Dedifferentiated amniotic fluid mesenchymal stem cell (primary cell): ENCODE results near the gene CCNE1.
"Not testable (repeated sequence)": the region's sequence is repeated elsewhere in the genome, so short reads cannot be mapped to it uniquely, and the experiment has no call there.

Experiments used
- DNase-seq: peaks from one replicate; pipeline ENCODE4 v3.0.0-alpha.2; 2016; ENCODE audit errors: extremely low spot score

Gene CCNE1

DNA sequence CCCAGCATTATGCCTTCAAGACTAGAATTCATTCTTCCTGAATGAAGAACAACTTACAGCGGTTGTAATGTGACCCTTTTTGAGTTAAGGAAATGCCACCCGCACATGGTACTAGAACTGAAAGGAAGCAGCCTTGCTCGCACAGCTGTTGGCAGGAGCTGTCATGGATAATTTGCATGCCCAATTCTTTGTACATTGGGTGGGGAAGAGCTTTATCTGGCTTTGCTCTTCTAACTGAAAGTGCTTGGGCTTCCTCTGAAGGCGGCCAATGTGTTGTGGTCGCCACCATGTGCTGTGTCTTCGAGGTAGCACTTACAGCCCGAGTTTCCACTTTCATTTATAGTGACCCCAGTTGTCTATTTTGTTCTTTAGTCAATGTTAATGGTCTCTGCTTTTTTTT lies 3.4 kb downstream of the CCNE1 start:
- no peak for DNase-seq

DNA sequence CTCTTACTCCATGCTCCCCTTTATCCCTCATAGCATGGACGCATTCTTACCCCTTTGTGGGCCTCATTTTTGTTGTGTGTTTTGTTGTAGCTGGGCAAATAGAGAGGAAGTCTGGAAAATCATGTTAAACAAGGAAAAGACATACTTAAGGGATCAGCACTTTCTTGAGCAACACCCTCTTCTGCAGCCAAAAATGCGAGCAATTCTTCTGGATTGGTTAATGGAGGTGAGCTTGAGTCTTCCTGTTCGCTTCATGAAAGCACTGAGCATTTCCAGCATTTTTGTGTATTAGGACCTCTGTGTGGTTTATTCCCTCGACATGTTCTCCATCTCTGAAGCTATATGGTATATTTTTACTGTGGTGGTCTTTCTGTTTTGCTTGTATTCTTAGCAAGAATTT lies 5.5 kb downstream of the CCNE1 start:
- no peak for DNase-seq

DNA sequence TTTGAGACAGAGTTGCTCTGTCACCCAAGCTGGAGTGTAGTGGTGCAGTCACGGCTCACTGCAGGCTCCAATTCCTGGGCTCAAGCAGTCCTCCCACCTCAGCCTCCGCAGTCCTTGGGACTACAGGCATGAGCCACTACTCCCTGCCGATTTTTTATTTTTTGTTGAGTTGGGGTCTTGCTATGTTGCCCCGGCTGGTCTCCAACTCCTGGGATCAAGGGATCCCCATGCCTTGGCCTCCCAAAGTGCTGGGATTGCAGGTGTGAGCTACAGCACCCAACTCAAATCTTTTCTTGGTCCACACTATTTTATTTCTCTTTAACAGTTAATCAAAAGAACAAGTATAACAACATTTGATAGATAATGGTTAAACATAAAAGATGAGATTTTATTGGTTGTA lies 7.5 kb downstream of the CCNE1 start:
- DNase-seq = no peak

DNA sequence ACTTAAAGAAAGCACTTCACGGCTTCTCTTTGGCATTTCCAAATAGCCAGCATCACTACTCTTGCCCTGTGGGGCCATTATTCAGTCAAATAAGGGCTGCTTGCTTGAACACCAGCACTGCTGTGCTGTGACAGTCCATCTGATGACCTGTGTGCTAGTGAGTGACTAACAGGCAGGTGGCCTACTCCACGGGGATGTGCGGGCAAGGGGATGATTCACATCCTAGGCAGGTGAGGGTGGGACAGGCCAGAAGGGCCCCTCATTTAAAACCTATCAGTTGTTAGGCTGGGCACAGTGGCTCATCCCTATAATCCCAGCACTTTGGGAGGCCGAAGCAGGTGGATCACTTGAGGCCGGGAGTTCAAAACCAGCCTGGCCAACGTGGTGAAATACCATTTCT lies 8.2 kb downstream of the CCNE1 start:
- DNase-seq = no peak

DNA sequence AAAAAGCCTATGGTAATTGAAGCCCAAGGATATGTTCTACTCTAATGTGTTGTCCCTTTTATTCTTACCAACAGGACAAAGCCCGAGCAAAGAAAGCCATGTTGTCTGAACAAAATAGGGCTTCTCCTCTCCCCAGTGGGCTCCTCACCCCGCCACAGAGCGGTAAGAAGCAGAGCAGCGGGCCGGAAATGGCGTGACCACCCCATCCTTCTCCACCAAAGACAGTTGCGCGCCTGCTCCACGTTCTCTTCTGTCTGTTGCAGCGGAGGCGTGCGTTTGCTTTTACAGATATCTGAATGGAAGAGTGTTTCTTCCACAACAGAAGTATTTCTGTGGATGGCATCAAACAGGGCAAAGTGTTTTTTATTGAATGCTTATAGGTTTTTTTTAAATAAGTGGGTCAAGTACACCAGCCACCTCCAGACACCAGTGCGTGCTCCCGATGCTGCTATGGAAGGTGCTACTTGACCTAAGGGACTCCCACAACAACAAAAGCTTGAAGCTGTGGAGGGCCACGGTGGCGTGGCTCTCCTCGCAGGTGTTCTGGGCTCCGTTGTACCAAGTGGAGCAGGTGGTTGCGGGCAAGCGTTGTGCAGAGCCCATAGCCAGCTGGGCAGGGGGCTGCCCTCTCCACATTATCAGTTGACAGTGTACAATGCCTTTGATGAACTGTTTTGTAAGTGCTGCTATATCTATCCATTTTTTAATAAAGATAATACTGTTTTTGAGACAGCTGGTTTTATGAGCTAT lies 12.0 kb downstream of the CCNE1 start:
- no peak for DNase-seq

DNA sequence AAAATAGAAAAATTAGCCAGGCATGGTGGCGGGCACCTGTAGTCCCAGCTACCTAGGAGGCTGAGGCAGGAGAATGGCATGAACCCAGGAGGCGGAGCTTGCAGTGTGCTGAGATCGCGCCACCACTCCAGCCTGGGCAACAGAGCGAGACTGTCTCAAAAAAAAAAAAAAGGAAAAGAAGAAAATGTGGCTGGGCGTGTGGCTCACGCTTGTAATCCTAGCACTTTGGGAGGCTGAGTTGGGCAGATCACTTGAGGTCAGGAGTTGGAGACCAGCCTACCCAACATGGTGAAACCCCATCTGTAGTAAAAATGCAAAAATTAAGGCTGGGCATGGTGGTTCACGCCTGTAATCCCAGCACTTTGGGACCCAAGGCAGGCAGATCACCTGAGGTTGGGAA lies 13.5 kb downstream of the CCNE1 start:
- not testable (repeated sequence) for DNase-seq

DNA sequence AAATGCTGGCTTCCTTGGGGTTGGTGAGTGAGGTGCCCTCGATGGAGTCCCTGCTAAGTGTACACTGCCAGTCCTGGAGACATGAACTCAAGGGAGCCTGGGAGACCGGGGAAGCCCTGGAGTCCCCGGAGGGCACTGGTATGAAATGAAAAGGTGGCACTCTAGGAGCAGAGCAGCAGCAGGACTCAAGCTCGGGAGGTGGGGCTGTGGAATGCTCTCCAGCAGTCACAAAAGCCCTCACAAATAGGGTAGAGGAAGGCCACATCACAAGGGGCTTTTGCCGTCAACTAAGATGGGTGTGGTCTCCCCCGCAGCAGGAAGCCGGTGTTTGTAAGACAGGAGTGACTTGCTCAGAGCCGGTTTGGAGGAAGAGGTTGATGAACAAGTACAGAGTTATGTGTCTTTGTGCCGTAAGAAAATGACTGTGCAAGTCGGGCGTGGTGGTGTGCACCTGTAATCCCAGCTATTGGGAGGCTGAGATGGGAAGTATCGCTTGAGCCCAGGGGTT lies 19.3 kb downstream of the CCNE1 start:
- no peak for DNase-seq

DNA sequence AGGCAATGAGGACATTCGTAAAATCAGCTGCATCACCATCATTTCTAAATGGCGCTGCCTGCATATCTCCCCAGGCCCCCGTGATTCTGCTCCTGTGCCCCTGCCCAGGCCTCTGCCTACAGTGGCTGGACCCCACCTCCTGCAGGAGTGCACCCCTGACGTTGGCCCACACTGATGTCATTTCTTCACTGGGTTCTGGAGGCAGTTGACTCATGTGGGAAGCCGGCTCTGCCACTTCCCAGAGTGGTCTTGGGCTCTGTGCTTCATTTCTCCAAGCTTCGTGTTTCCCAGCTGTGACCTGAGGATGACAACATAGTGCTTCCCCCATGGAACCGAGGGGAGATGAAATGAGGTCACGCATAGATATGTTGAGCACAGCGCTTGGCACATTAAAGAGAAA lies 19.9 kb downstream of the CCNE1 start:
- no peak for DNase-seq

DNA sequence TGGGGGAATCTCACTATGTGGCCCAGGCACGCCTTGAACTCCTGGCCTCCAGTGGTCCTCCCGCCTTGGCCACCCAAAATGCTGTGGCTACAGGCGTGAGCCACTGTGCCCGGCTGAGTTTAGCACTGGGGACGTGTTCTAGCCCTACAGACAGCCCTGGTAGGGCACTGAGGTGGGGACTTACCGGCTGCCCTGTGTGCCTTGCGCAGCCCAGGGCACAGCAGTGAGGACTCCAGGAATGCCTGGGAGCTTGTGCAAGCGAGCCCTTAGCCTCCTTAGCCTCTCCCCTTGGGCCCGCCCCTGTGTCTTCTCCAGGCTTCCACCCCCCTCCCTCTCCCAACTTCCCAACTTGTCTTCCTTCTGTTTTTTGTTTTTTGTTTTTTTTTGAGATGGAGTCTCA lies 21.0 kb downstream of the CCNE1 start:
- no peak for DNase-seq

DNA sequence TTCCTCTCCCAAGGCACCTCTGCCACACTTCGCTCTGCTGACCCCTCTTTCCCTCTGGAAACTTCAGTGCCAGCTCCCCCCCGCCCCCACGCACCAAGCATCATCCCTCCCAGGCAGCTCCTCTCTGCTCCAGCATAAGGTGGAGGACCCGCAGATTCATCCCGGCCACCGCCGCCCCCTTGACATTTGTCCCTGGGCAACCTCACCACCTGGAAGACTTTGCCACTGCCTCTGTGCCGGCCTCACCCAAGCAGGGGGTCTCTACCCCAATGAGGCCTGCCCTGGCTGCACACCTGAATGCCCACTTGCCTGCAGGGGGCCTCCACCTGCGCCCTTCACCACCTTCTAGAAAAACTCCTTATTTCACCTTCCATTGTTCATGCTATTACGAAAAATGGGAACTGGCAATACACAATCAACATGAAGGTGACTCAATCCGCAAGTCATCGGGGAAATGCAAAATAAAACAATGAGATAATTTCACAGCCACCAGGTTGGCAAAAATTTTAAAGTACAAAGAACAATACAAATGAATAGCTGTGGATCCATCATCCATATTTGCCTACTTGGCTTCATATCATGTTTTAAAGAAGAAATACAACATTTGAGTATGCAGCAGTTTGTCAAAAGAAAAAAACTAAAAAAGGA lies 21.9 kb downstream of the CCNE1 start:
- no peak for DNase-seq

DNA sequence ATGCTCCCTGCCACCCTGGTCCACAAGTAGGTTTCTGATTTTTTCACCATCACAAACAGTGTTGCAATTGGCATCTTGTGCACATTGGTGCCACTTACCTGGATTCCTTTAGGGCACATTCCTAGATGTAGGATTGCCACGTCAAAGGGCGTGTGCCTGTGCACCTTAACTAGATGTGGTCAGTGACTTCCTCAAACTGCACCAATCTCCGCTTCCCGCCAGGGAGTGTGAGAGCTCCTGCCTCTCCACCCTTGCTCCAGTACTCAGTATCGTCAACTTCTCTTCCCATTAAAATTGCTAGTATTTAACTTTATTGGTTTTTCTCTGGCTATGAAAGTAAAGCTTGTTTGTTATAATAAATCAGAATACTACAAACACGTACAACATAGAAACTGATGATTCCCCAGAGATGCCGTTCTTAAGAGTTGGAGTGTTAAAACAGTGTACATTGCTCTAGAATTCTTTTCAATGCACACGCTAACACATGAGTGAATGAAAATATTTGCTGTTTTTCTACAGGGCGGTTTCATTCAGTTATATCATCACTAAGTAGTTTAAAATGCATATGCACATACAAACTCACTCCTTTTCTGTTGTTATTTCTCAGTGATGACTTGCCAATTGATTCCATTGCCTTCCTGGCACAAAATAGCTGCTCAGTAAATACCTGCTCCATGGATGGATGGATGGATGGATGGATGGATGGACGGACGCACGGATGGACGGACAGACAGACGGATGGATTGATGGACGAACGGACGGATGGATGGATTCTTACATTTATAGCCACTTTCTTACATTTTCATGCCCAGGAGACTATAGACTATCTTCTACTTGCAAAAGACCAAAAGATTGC lies 23.4 kb downstream of the CCNE1 start:
- no peak for DNase-seq

DNA sequence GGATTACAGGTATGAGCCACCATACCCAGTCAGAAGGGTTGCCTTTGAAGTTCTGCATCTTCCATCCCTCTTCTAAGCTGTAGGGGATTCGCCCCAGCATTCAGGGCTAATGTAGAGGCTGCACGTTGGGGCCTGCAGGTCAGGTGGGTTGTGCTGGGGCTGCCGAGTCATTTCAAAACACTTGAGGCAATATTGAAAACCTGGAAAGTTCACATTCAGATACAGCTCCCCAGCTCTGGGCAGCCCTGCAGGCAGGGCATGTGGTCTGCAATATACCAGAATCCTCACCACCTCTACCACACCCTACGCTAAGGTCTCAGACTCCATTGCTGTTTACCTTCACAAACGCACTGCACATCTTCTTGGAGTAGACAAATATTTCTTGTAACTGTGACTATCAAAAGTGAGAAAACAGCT lies 24.6 kb downstream of the CCNE1 start:
- no peak for DNase-seq

DNA sequence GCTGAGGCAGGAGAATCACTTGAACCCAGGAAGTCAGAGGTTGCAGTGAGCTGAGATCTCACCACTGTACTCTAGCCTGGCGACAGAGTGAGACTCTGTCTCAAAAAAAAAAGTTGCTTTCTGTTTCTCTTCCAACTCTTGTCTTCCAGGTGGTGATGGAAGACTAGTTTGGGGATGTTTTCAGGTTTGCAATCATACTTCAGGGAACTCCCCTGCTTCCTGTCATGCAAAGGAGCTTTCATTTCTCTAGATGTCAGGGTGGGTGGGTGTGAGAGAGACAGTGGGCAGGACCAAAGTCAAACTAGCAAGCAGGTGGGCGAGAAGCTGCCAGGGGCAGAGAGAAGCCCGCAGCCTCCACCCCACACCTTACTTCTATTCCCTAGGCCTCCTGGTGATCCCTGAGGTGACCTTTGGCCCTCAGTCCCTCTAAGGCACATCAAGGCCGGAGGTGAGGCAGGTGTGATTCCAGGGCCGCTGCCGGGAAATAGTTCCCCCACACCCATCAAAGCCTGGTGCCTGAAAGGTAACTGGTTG lies 25.7 kb downstream of the CCNE1 start:
- no peak for DNase-seq

DNA sequence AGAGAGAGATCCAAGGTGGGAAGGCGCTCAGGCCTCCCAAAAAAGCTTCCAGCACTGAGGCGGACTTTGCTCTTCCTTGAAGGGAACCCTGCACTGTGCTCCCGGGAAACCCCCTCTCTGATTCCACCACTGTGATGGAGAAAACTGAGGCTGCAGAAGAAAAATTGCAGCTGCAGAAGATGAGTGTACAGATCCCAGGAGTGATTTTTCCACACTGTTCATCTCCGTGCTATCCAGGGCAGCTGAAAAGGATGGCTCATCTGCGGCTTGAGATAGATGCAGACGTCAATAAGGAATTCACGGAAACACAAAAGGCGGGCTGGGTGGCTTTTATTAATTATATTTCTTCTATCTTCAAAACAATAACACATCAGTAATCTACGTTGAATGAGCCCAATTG lies 26.2 kb downstream of the CCNE1 start:
- no peak for DNase-seq

DNA sequence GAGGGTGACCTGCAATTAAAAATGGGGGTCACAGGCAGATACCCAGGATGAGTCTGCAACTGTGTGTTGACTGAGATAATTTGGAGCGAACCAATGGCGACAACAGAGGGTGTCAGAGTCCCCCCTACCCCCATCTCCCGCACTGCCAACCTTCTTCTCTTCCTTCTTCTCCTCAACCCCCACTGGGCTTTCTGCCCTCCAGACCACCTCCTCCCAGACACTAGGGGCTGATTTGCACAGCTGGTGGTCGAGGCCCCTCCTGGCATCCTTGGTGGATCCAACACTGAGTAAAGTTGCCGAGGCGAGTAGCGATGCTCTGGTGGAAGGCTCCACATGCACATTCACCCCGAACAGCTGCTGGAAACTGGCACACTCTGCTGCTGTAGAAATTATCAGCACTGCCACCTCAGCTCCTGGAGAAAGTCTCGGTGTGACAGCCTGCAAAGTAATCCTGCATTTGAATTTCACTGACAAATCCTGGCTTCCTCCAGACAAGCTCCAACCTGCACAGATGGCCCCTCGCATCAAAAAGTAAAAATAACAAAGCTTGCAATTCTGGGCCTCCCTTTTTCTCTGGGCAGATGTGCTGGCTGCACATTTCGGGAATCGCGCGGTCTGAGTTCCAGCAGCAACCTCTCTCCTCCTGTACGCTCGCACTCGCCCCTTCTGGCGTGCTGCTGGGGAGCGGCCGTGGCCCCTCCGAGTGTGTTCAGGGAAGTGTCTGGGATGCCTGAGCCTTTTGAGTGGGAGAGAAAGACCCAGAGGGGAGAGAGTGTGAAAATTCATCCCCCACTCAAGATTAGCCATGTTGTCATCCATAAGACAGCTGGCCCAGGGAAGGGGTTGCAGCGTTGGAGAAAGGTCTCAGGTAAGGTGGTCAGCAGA lies 28.5 kb downstream of the CCNE1 start:
- no peak for DNase-seq

DNA sequence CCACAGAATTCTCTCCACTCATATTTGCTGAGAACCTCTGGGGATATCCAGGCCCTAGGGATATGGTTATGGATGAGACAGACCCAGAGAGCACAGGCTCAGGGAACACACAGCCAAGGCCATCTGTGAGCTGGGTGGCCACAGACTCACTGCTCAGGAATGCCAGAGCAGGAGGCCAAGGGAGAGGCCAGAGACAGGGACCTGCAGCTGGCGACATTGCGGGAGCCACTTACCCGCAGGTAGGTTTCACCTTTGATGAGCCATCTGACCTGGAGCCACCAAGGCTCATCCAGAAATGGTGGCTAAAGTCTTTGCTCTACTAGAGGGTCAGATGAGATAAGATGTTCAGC lies 29.4 kb downstream of the CCNE1 start:
- DNase-seq = no peak

DNA sequence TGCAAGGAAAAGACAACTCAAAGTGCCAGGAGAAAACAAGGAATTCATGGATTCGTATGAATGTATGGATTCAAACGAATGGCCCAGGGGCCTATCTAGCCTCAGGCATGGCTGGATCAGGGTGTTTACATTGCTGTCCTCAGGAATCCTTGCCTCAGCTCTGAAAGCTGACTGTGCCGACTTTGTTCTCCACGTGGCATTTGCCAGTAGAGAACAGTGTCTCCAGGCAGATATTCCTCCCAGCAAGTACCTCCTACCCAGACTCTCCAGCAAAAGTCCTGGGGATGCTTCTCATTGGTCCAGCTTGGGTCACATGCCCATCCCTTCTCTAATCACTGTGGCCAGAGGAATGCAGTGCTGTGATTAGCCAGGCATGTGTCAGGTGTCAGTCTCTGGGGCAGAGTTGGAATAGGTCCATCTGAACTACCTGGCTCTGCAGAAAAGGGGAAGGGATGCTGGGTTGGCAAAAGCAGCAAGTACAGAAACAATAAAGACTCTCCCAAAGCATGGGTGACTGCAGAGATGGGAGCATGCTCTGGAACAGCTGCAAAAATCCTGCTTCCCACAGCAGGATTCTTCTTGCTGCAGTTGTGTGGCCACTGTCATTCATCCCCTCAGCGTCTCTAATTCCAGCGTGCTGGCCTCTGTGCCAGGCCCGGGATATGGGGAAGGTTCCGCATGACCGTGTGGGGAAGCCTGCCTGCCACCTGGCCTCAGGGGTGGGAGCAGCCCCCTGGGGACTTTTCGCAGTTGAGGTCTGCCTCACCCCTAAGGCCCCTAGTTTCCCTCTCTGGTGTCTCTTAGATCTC lies 30.0 kb downstream of the CCNE1 start:
- DNase-seq = no peak

DNA sequence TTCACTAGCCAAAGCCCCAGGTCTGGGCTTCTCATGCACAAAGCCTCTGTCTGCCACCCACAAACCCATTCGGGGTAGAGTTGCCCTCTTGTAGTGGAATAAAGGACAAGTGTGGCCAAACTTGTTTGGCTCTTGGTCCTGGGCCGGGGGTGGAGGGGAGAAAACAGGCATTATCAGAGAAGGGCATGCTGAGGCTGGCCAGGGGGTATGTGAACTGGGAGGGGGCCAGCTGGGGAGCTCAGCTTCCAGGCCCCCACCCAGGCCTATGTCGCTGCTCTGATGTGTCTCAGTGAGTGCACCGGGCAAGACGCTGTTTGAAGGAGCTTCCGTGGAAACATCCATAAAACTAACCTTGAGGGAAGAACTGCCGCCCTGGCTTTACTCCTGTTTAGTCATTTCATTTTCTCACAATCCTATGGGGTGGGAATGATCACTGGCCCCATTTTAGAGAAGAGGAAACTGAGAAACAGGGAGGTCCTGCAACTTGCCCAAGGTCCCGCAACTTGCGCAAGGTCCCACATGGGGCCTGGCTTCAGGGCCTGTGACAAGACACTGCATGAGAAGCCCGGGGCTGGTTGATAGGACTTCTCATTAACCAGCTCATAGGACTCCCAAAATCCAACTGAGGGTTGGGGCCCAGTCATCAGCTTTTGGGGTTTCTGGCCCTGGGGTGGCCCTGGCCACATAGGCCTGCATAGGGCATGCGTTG lies 30.8 kb downstream of the CCNE1 start:
- DNase-seq = no peak

DNA sequence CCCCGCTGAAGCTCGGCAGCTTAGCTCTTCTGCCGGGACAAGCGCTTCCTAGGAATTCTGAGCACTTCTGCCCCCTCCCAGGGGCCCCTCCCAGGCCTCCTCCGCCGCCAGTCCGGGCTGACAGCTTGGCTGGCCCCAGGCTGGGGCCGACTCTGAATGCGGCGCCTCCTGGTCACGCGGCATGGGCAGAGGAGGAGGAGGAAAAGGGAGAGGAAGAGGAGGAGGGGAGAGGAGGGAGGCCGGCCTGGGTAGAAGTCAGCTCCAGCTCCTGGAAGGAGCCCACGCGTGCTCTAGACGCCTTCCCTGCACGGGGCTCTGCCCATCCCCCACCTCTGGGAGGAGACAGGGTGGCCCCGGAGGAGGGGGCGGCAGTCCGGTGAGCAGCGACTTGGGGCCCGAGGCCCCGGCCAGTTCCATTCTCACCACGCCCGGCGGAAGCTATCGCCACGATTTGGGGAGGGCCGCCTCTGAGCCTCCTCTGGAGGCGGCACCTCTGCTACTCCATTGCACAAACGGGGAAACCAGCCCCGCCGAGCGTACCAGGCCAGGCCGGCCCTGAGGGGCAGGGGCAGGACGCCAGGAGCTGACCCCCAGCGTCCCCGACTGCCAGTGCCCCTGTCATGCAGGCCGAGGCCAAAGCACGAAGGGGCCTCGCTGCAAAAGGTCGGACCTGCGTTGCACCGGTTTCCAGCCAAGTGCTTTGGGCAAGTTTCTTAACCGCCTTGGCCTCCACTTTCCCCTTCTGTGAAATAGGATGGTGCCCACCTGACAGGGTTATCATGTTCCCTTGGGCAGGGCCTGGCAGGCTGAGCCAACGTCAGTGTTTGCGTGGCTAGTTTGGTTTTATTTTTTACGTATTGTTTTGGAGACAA lies 31.6 kb downstream of the CCNE1 start:
- no peak for DNase-seq
